ENCODE results near the gene FETUB. TPM values are rescaled to one million over a fixed set of nuclear protein-coding genes. Genes with fewer than 3 reads are reported as not detected.

The FETUB gene
- total and polyA plus RNA-seq, 2 of the 8 experiments (the other 6 are each of a cell fraction or from before 2014, with no cell fraction given), result 0.15 TPM; not detected in 1

GRCh38 chr3:186599142-186599784, 40.9 kb upstream of the FETUB start:
- Histone ChIP-seq H2AK5ac (ENCODE audit: low read depth, low read length) (no peak overlapping the region), H3K4me3 (ENCODE audit: extremely low read depth in 1 of 4, insufficient read depth in 2 of 4, low read depth in 3 of 4, low read length in 4 of 4) (no peak overlapping the region), H2AFZ (ENCODE audit: low read length) (no peak overlapping the region), H2BK12ac (ENCODE audit: low read depth, low read length) (no peak overlapping the region), H4K20me1 (replicated peaks in 1 of 2; ENCODE audit: control insufficient read depth in 1 of 2, insufficient read depth in 2 of 2, low read length in 2 of 2) (no peaks in the 10 kb centered on the region), H3K27ac (ENCODE audit: low read depth, low read length) (no peak overlapping the region), H3K9ac (replicated peaks in 1 of 4; ENCODE audit: extremely low read depth in 1 of 4, low read depth in 3 of 4, low read length in 3 of 4) (no peak overlapping the region), H3K36me3 (ENCODE audit: control insufficient read depth in 2 of 4, insufficient read depth in 4 of 4, low read length in 3 of 4) (no peaks in the 10 kb centered on the region), H3K56ac (replicated peaks; ENCODE audit: insufficient read length, low read depth, low read length) (peak overlapping the region; percentile 39), H3K4ac (replicated peaks; ENCODE audit: insufficient read length, low read depth, low read length) (no peak overlapping the region), H3K23ac (ENCODE audit: insufficient read length) (no peak overlapping the region), H3K4me1 (replicated peaks in 1 of 4; ENCODE audit: control insufficient read depth in 3 of 4, insufficient read depth in 4 of 4, low read length in 3 of 4) (no peaks in the 10 kb centered on the region), H4K8ac (ENCODE audit: extremely low read depth, insufficient read depth, low read length) (no peak overlapping the region), H2BK15ac (ENCODE audit: low read length) (no peak overlapping the region), H3K9me3 (ENCODE audit: insufficient read depth in 2 of 2, low read depth in 1 of 2, low read length in 1 of 2) (no peaks in the 10 kb centered on the region), H3K14ac (ENCODE audit: insufficient read length) (no peak overlapping the region), H2BK120ac (replicated peaks; ENCODE audit: low read depth, low read length) (no peak overlapping the region), H3K79me2 (ENCODE audit: control insufficient read depth in 1 of 2, insufficient read depth in 2 of 2, low read length in 2 of 2) (no peaks in the 10 kb centered on the region), H4K91ac (replicated peaks; ENCODE audit: insufficient read length, low read length) (no peak overlapping the region), H3K18ac (ENCODE audit: extremely low read depth, low read length) (no peak overlapping the region), H3K27me3 (replicated peaks in 1 of 4; ENCODE audit: control insufficient read depth in 3 of 4, extremely low read depth in 1 of 4, insufficient read depth in 3 of 4, low read length in 3 of 4) (no peaks in the 10 kb centered on the region; a peak in 1 of 7 replicates), H2BK20ac (ENCODE audit: low read length) (no peak overlapping the region), H3K4me2 (ENCODE audit: insufficient read depth in 1 of 2, low read depth in 2 of 2, low read length in 2 of 2) (no peak overlapping the region), H4K5ac (ENCODE audit: insufficient read length, low read depth, low read length) (no peak overlapping the region), H2BK5ac (ENCODE audit: low read depth, low read length) (no peak overlapping the region; the same call in 1 of the 2 replicates), H3K23me2 (ENCODE audit: low read depth, low read length) (no peaks in the 10 kb centered on the region), H3K79me1 (ENCODE audit: low read depth, low read length) (no peaks in the 10 kb centered on the region)
- DNase-seq (ENCODE audit: low read depth in 1 of 2, low spot score in 2 of 2), result no peak
- CTCF ChIA-PET (ENCODE audit: partially characterized antibody), result interaction anchor here (23.7 kb wide), 1 partner anchor 15 kb away, joined by 333 read pairs; the partner anchor contains the start of gene AHSG
- POLR2A ChIA-PET (ENCODE audit: partially characterized antibody), result interaction anchor here (1.0 to 5.4 kb wide), 2 partner anchors 16 to 185 kb away, joined by 3 to 34 read pairs; partner anchors contain the start of gene EIF4A2
- FAIRE-seq, result no peak
- WGBS, 2 experiments (ENCODE audit: extremely low coverage in 1 of 2, insufficient coverage in 1 of 2, insufficient read length in 1 of 2, insufficient replicate concordance in 2 of 2, low coverage in 1 of 2, low lambda C conversion rate in 2 of 2, missing lambda C conversion rate in 1 of 2), result 82% methylated on average over 12 of the region's 12 CpGs; no CpG with 5 or more reads in 1 of the 2 experiments
- TF ChIP-seq SIX5 (IDR thresholded peaks at IDR 0.05; ENCODE audit: low read depth, low read length) (no peak), BRCA1 (IDR thresholded peaks at IDR 0.05; ENCODE audit: low read depth, low read length) (no peak), GTF2F1 (IDR thresholded peaks at IDR 0.05; ENCODE audit: borderline replicate concordance, low read depth, low read length) (no peak), CHD2 (IDR thresholded peaks at IDR 0.05; ENCODE audit: low read length) (no peak), HDAC6 (IDR thresholded peaks at IDR 0.05; ENCODE audit: low read depth, low read length) (no peak), SP2 (IDR thresholded peaks at IDR 0.05; ENCODE audit: low read length) (no peak), RBBP5 (IDR thresholded peaks at IDR 0.05; ENCODE audit: borderline replicate concordance, low read depth, low read length) (no peak), RXRA (IDR thresholded peaks at IDR 0.05; ENCODE audit: insufficient read depth, low read depth, low read length) (no peak), SP1 (IDR thresholded peaks at IDR 0.05; ENCODE audit: low read depth, low read length) (no peak), KDM5A (IDR thresholded peaks at IDR 0.05; ENCODE audit: low read length) (no peak), TEAD4 (IDR thresholded peaks at IDR 0.05; ENCODE audit: low read depth, low read length) (no peak), RNF2 (IDR thresholded peaks at IDR 0.05; ENCODE audit: borderline replicate concordance, low read depth, low read length, missing control alignments, poor library complexity, severe bottlenecking) (no peak), YY1 (IDR thresholded peaks at IDR 0.05; ENCODE audit: low read depth, low read length) (no peak), CHD1 (IDR thresholded peaks at IDR 0.05; ENCODE audit: low read depth, low read length) (no peak)
